Heart left ventricle (tissue), 16 donors: ENCODE results near the gene TGFBR2. TPM values are rescaled to one million over a fixed set of nuclear protein-coding genes. Genes with fewer than 3 reads are reported as not detected.
"Not testable (repeated sequence)": the region's sequence is repeated elsewhere in the genome, so short reads cannot be mapped to it uniquely, and the experiment has no call there.

Experiments
- ATAC-seq, 4 donors: fragments of 200-7000 bp; cut with Tn5 transposase; one replicate each; pipeline ENCODE4 v1.9.1; 2020 to 2022; ENCODE audit warnings: moderate library complexity in 4 of 4, mild to moderate bottlenecking in 3 of 4, moderate number of reproducible peaks in 1 of 4
- DNase-seq, 5 donors: peaks; one replicate each; pipeline ENCODE4 v3.0.0-alpha.2; 2020
- H3K27ac ChIP-seq, 12 donors: fragments of 200-600 bp; sonication (generic) in 4 of 12; one replicate each; pipeline versions ENCODE4 v1.5.0 to v1.8.0; 2016 to 2022; ENCODE audit warnings: mild to moderate bottlenecking in 2 of 12
- H3K27me3 ChIP-seq, 9 donors: fragments of 200-600 bp; sonication (generic) in 2 of 9; one replicate each; pipeline versions ENCODE4 v1.5.1 to v1.8.0; 2016 to 2022; ENCODE audit warnings: mild to moderate bottlenecking in 3 of 9
- H3K36me3 ChIP-seq, 9 donors: fragments of 200-600 bp; sonication (generic) in 2 of 9; one replicate each; pipeline versions ENCODE4 v1.5.0 to v1.8.0; 2018 to 2022; ENCODE audit warnings: mild to moderate bottlenecking in 2 of 9
- H3K4me1 ChIP-seq, 12 donors: fragments of 200-600 bp; sonication (generic) in 4 of 12; one replicate each; pipeline versions ENCODE4 v1.5.0 to v1.8.0; 2016 to 2022; ENCODE audit warnings: mild to moderate bottlenecking in 3 of 12
- H3K4me3 ChIP-seq, 12 donors: fragments of 200-600 bp; sonication (generic) in 4 of 12; one replicate each; pipeline versions ENCODE4 v1.5.0 to v1.8.0; 2017 to 2022; ENCODE audit warnings: mild to moderate bottlenecking in 9 of 12, moderate library complexity in 4 of 12
- H3K9me3 ChIP-seq, 12 donors: fragments of 200-600 bp; sonication (generic) in 4 of 12; one replicate each; pipeline versions ENCODE4 v1.5.0 to v1.8.0; 2016 to 2022; ENCODE audit warnings: mild to moderate bottlenecking in 1 of 12
- POLR2A ChIP-seq, 2 donors: fragments of 450-650 bp; IDR thresholded peaks; one replicate each; pipeline ENCODE4 v1.6.1; 2017; ENCODE audit warnings: antibody characterized with exemption in 2 of 2, mild to moderate bottlenecking in 2 of 2, moderate library complexity in 2 of 2
- WGBS, 4 donors: extraction: QIAGEN DNeasy Blood & Tissue Kit in 2 of 4; methylation state at CpG; one replicate each; pipeline versions ENCODE4 v1.1.5 to v1.1.7; 2013 to 2018; 5-methylcytosine and 5-hydroxymethylcytosine counted together
- intact Hi-C, 10 donors: fragments of 100-400 bp; cut with DNase I; formaldehyde crosslinking; loops; one replicate each; pipeline versions ENCODE4 v1.11.1 to v1.14.2; 2022
- polyA plus RNA-seq, 2 donors: library from polyadenylated mRNA; stranded (reverse); fragments of 200-250 nt; gene quantifications; one replicate each; pipeline ENCODE4 v1.2.3, GENCODE V29; 2013
- total RNA-seq, 9 donors: library from RNA; depleted of rRNA in 2 of 9; stranded (reverse); fragments of >200 nt in 2 of 9; fragmentation: NEBNext Ultra II Directional in 3 of 9; extraction: Animal tissue kit (Norgen Biotek cat#: 25700) in 3 of 9; gene quantifications; one replicate each; pipeline versions ENCODE4 v1.1.0 to v1.2.4, GENCODE V29; 2016 to 2023
- TF ChIP-seq, protein P1 (sequence below), 12 donors: fragments of 200-600 bp; sonication (generic) in 4 of 12; IDR thresholded peaks; one replicate each; pipeline versions ENCODE4 v1.5.0 to v1.8.0; 2018 to 2022; ENCODE audit warnings: antibody characterized with exemption in 12 of 12, mild to moderate bottlenecking in 5 of 12
- donor health status: ischemic (EF 13 %, LVEDD 7.1; RV severe dilation, severe dysfunction).
- donor health status: healthy with polysubstance abuse.
- donor health status: DM: no; HTN: yes; CAD: no.
- donor health status: DM: no; HTN: no; CAD: no.
- donor health status: ischemic (EF 25% LVEDD 6.9; RV normal size, moderate dysfunction).
- donor health status: ischemic (EF 25% LVEDD 5.7; RV mildly dilated, moderate dysfunction).
- donor health status: healthy.
- donor health status: DM: yes; HTN: yes; CAD: no.
- donor health status: ischemic (EF 35%, LVEDD 5.7; RV mildly dilated, moderate dysfunction).
- donor health status: nonischemic (EF 11% LVEDD 7.7; RV severe dilation, severe dysfunction).
- donor health status: DM: yes; HTN: yes; CAD: no.
- donor health status: PGD.
- donor health status: ischemic (EF 29% LVEDD 5.4; RV normal size, mild dysfunction).
- donor health status: nonischemic (EF 23%, LVEDD 6.1; RV moderate dilation, normal function).

TGFBR2 gene
- total and polyA plus RNA-seq, 11 donors = 13.8 to 217 (median 143) TPM

DNA sequence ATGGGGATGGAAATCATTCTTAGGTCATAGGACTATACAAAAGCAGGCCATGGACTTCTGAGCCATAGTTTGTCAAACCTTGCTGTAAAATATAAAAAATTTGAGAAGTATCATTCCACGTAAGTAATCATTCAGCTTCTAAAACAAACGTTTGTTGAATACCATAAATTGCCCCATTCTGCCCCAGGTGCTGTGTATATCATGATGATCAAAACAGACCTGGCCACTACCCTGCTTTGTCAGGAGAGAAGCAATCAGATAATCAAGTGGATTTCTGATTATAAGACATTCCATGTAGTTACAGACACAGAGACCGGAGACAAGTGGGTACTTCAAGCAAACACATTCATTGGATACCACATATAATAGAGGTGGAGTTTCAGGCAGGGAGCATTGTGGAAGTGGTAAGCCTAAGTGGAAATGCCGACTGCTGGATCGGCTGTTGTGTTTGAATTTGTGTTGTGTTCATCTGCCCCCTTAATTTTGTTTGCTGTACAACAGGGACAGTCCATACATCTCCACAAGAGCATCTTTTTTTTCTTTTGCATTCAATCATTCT lies 61.7 kb downstream of the TGFBR2 start:
- DNase-seq (no peak), ATAC-seq (peak in 3 of 4 donors; percentile 48 to 63 (median 56))
- WGBS, 4 donors = 45 to 57% (median 56%) methylated on average over 5 of the region's 5 CpGs
- TF ChIP-seq POLR2A (IDR thresholded peaks at IDR 0.05) = no peak
- TF ChIP-seq, protein P1, sequence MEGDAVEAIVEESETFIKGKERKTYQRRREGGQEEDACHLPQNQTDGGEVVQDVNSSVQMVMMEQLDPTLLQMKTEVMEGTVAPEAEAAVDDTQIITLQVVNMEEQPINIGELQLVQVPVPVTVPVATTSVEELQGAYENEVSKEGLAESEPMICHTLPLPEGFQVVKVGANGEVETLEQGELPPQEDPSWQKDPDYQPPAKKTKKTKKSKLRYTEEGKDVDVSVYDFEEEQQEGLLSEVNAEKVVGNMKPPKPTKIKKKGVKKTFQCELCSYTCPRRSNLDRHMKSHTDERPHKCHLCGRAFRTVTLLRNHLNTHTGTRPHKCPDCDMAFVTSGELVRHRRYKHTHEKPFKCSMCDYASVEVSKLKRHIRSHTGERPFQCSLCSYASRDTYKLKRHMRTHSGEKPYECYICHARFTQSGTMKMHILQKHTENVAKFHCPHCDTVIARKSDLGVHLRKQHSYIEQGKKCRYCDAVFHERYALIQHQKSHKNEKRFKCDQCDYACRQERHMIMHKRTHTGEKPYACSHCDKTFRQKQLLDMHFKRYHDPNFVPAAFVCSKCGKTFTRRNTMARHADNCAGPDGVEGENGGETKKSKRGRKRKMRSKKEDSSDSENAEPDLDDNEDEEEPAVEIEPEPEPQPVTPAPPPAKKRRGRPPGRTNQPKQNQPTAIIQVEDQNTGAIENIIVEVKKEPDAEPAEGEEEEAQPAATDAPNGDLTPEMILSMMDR (IDR thresholded peaks at IDR 0.05) = peak in 1 of 12 donors; percentile 9
- Histone ChIP-seq H3K9me3 (no peaks in the 10 kb centered on the region), H3K4me1 (peaks cover 9 to 79% (median 52%) of the 10 kb centered on the region in 12 donors), H3K27ac (peak overlapping the region in 10 of 12 donors; percentile 1 to 74 (median 35)), H3K36me3 (peaks cover 0 to 58% (median 35%) of the 10 kb centered on the region in 9 donors), H3K4me3 (no peak overlapping the region), H3K27me3 (no peaks in the 10 kb centered on the region)
- intact Hi-C loops = loop anchor here in 2 of 10 donors (5.0 to 10.0 kb wide), 2 partner anchors 51 to 53 kb away; no protein-coding TSS in a partner anchor

DNA sequence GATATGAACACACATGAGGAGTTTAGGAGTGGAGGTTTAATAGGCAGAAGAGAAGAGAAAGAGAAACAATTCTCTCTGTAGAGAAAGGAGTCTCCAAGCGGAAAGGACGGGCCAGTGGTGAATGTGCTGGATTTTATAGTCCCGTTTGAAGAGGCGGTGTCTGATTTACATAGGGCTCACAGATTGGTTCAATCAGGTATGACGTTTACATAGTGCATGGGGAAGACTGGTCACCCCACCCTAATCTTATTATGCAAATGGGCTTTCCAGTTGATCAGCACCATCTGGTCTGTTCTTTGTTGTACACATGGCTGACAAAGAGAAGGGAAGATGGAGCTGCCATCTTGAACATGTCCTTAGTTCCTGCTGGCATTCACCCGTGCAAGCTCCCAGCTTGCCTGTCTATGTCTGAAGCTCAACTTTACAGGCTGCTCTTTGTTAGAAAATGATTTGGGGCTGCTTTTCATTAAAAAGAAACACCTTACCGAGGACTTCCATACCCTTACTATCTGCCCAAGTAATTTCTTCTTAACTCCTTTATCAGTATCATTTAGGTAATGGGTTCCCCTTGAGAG lies 63.0 kb downstream of the TGFBR2 start:
- H3K27me3 ChIP-seq, H3K4me3 ChIP-seq, H3K9me3 ChIP-seq, ATAC-seq, DNase-seq: not testable (repeated sequence)
- Histone ChIP-seq H3K27ac (peak overlapping the region in 1 of 12 donors; percentile 16), H3K4me1 (peaks cover 9 to 84% (median 56%) of the 10 kb centered on the region in 12 donors), H3K36me3 (peaks cover 0 to 70% (median 48%) of the 10 kb centered on the region in 9 donors)
- 93 to 97% (median 96%) methylated on average over 7 of the region's 7 CpGs for WGBS, 4 donors
- intact Hi-C loops = loop anchor here in 2 of 10 donors (5.0 to 10.0 kb wide), 2 partner anchors 52 to 55 kb away; no protein-coding TSS in a partner anchor

DNA sequence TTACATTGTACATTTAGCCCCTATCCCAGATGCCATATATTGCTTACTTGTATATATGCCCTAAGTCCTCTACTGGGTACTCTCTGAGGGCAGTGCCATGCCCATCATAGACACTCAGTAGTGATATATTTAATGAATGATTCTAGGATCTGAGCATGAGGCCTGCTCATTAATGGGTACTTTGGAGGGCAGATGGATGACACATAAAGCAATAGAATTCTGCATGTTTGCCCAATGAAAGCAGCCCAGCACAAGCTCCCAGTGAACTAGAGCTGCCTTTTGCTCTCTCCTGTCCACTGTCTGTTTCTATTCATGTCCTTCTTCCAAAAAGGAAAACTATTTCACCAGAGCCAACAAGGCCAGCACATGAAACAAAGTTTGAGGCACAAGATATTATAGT lies 63.9 kb downstream of the TGFBR2 start:
- intact Hi-C loops = loop anchor here in 1 of 10 donors (10.0 kb wide), 1 partner anchor 55 kb away; no protein-coding TSS in a partner anchor
- peaks cover 0 to 78% (median 57%) of the 10 kb centered on the region in 9 donors for H3K36me3 ChIP-seq
- H3K27me3 ChIP-seq = no peaks in the 10 kb centered on the region
- TF ChIP-seq POLR2A (IDR thresholded peaks at IDR 0.05) = no peak
- TF ChIP-seq, protein P1 (IDR thresholded peaks at IDR 0.05) = no peak
- no peak overlapping the region for H3K4me3 ChIP-seq
- no peak for ATAC-seq
- peaks cover 9 to 78% (median 54%) of the 10 kb centered on the region in 12 donors for H3K4me1 ChIP-seq
- no peak for DNase-seq
- no peaks in the 10 kb centered on the region for H3K9me3 ChIP-seq
- no peak overlapping the region for H3K27ac ChIP-seq

DNA sequence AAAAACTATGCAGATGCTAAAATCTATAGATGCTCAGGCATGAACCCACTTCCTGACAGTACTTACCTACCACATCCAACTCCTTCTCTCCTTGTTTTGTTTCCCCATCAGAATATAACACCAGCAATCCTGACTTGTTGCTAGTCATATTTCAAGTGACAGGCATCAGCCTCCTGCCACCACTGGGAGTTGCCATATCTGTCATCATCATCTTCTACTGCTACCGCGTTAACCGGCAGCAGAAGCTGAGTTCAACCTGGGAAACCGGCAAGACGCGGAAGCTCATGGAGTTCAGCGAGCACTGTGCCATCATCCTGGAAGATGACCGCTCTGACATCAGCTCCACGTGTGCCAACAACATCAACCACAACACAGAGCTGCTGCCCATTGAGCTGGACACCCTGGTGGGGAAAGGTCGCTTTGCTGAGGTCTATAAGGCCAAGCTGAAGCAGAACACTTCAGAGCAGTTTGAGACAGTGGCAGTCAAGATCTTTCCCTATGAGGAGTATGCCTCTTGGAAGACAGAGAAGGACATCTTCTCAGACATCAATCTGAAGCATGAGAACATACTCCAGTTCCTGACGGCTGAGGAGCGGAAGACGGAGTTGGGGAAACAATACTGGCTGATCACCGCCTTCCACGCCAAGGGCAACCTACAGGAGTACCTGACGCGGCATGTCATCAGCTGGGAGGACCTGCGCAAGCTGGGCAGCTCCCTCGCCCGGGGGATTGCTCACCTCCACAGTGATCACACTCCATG lies 65.3 kb downstream of the TGFBR2 start:
- peak in 1 of 4 donors; percentile 29 for ATAC-seq
- WGBS, 4 donors = 96 to 97% (median 97%) methylated on average over 18 to 20 of the region's 20 CpGs
- no peak for DNase-seq
- no peaks in the 10 kb centered on the region for H3K9me3 ChIP-seq
- intact Hi-C loops = loop anchor here in 1 of 10 donors (10.0 kb wide), 1 partner anchor 57 kb away; no protein-coding TSS in a partner anchor
- no peaks in the 10 kb centered on the region for H3K27me3 ChIP-seq
- H3K36me3 ChIP-seq = peaks cover 0 to 92% (median 71%) of the 10 kb centered on the region in 9 donors
- peak overlapping the region in 1 of 12 donors; percentile 14 for H3K27ac ChIP-seq
- no peak overlapping the region for H3K4me3 ChIP-seq
- TF ChIP-seq, protein P1 (IDR thresholded peaks at IDR 0.05) = no peak
- TF ChIP-seq POLR2A (IDR thresholded peaks at IDR 0.05) = no peak
- peaks cover 7 to 78% (median 43%) of the 10 kb centered on the region in 12 donors for H3K4me1 ChIP-seq
